ENCODE results near the gene TNRC6C.

TNRC6C gene

GRCh38 chr17:78089576-78090281 is 131.2 kb downstream of the TNRC6C start:
- no peak for DNase-seq

GRCh38 chr17:78092794-78093324 is 134.4 kb downstream of the TNRC6C start:
- no peak for DNase-seq

GRCh38 chr17:78095035-78095434 is 136.5 kb downstream of the TNRC6C start:
- no peak for DNase-seq

GRCh38 chr17:78096093-78096492 is 137.6 kb downstream of the TNRC6C start:
- no peak for DNase-seq

GRCh38 chr17:78101112-78101511 is 142.6 kb downstream of the TNRC6C start:
- DNase-seq: no peak

GRCh38 chr17:78101542-78101941 is 143.0 kb downstream of the TNRC6C start:
- no peak for DNase-seq

GRCh38 chr17:78103311-78103710 is 144.8 kb downstream of the TNRC6C start:
- DNase-seq: no peak

GRCh38 chr17:78104540-78104941 is 146.0 kb downstream of the TNRC6C start:
- DNase-seq: no peak

- no peak for DNase-seq
Observed at GRCh38 chr17:78105101-78105500, 146.6 kb downstream of the TNRC6C start.

- no peak for DNase-seq
Observed at GRCh38 chr17:78105551-78105950, 147.0 kb downstream of the TNRC6C start.

- DNase-seq: no peak
Observed at GRCh38 chr17:78106211-78106610, 147.7 kb downstream of the TNRC6C start.

GRCh38 chr17:78107457-78107856 is 149.0 kb downstream of the TNRC6C start:
- DNase-seq: no peak

- no peak for DNase-seq
Observed at GRCh38 chr17:78107976-78108725, 149.6 kb downstream of the TNRC6C start.

- DNase-seq: no peak
Observed at GRCh38 chr17:78108726-78109488, 150.4 kb downstream of the TNRC6C start.

GRCh38 chr17:78109489-78109761 is 150.9 kb downstream of the TNRC6C start:
- no peak for DNase-seq

- DNase-seq: no peak
Observed at GRCh38 chr17:78110363-78111015, 152.0 kb downstream of the TNRC6C start.

GRCh38 chr17:78111016-78111726 is 152.7 kb downstream of the TNRC6C start:
- DNase-seq: no peak

- no peak for DNase-seq
Observed at GRCh38 chr17:78111727-78112517, 153.4 kb downstream of the TNRC6C start.

- DNase-seq: peak; percentile 78
Observed at GRCh38 chr17:78112518-78113471, 154.3 kb downstream of the TNRC6C start.
